Esophagus muscularis mucosa (tissue), 4 donors: Measurements from ENCODE around the gene NTN1. TPM values are rescaled to one million over a fixed set of nuclear protein-coding genes. Genes with fewer than 3 reads are reported as not detected.
A peak's percentile ranks its signal among the peaks of the same experiment; 100 is the strongest.
"Not testable (repeated sequence)": the region's sequence is repeated elsewhere in the genome, so short reads cannot be mapped to it uniquely, and the experiment has no call there.

Experiments used
- DNase-seq: peaks from one replicate; pipeline ENCODE4 v3.0.0-alpha.2; 2017; ENCODE audit errors: extremely low spot score
- H3K27ac ChIP-seq, 4 donors: fragments of 200-600 bp; sonication (generic); replicated peaks in 1 of 4; 1 replicate in 3 of 4; 2 replicates in 1 of 4; pipeline ENCODE4 v1.5.1; 2016 to 2019; ENCODE audit warnings: mild to moderate bottlenecking in 1 of 4
- H3K27me3 ChIP-seq, 4 donors: fragments of 200-600 bp; sonication (generic); one replicate each; pipeline versions ENCODE4 v1.5.1 to v1.6.0; 2016 to 2019
- H3K36me3 ChIP-seq, 4 donors: fragments of 200-600 bp; sonication (generic); one replicate each; pipeline ENCODE4 v1.5.1; 2016 to 2019
- H3K4me1 ChIP-seq, 4 donors: fragments of 200-600 bp; sonication (generic); one replicate each; pipeline ENCODE4 v1.5.1; 2016 to 2019
- H3K4me3 ChIP-seq, 4 donors: fragments of 200-600 bp; sonication (generic); 1 replicate in 2 of 4; 2 replicates in 2 of 4; pipeline ENCODE4 v1.5.1; 2016 to 2019; ENCODE audit warnings: mild to moderate bottlenecking in 4 of 4, moderate library complexity in 1 of 4
- H3K9me3 ChIP-seq, 4 donors: fragments of 200-600 bp; sonication (generic); 1 replicate in 3 of 4; 2 replicates in 1 of 4; pipeline ENCODE4 v1.5.1; 2016 to 2019
- EP300 ChIP-seq: sonication (generic); formaldehyde crosslinking; IDR thresholded peaks from one replicate; pipeline ENCODE4 v1.6.1; 2017; ENCODE audit warnings: antibody characterized with exemption
- POLR2A ChIP-seq: fragments of 450-650 bp; IDR thresholded peaks from one replicate; pipeline ENCODE4 v1.6.1; 2017; ENCODE audit warnings: antibody characterized with exemption, moderate library complexity, mild to moderate bottlenecking, low read depth
- POLR2AphosphoS5 ChIP-seq, 2 donors: sonication (generic); formaldehyde crosslinking; IDR thresholded peaks; one replicate each; pipeline ENCODE4 v1.6.1; 2017; ENCODE audit warnings: antibody characterized with exemption in 2 of 2
- WGBS: methylation state at CpG from one replicate; pipeline ENCODE4 v1.1.5; 2018; 5-methylcytosine and 5-hydroxymethylcytosine counted together
- intact Hi-C: fragments of 100-400 bp; cut with DNase I; formaldehyde crosslinking; loops from one replicate; pipeline ENCODE4 v1.15.1; 2023
- total RNA-seq, 4 donors: library from RNA; depleted of rRNA; stranded (reverse); fragments of >200 nt; gene quantifications; one replicate each; pipeline versions ENCODE4 v1.1.0 to v1.2.1, GENCODE V29; 2016
- TF ChIP-seq, protein P1 (sequence below), 3 experiments: fragments of 200-600 bp in 2 of 3; fragments of 450-650 bp in 1 of 3; sonication (generic) in 2 of 3; IDR thresholded peaks; one replicate each; pipeline ENCODE4 v1.5.1; 2017 to 2019; ENCODE audit warnings: antibody characterized with exemption in 3 of 3, mild to moderate bottlenecking in 2 of 3, moderate library complexity in 1 of 3

NTN1 gene
- total RNA-seq, 4 donors from 2014 or later, result 69.3 to 179 (median 117) TPM

DNA sequence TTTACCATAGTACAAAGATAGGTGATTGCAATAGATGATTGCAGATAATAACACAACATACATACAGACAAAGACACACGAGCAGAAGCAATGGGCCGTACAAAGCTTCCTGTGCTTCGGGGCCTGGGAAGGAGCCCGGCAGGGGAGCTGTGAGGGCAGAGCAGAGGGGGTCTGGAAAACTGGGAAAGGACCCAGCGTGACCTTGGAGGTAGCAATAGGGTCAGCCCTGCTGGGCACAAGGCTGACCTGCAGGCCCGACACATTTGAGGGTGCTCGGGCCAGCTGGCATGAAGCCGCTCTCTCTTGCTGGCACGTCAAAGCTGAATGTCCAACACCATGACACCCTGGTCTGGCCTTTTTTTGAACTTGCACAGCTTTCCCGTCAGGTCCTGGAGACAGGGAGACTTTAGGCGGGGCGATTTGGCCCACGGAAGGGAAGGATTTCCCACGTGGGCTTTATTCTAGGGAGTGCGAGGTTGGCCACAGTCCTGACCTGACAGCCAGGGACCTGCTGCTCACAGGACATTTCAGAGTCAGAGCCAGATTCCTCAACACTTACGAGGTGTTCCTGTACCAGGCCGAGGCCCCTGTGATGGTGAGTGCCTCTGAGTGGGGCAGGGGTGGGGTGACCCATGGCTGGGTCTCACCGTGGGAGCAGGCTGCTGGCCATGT is 83.2 kb downstream of the NTN1 start:
- Histone ChIP-seq H3K4me1 (peaks cover 8 to 71% (median 60%) of the 10 kb centered on the region in 4 donors), H3K36me3 (no peaks in the 10 kb centered on the region), H3K27me3 (no peaks in the 10 kb centered on the region), H3K27ac (peak overlapping the region; percentile 78 to 88 (median 84)), H3K9me3 (no peaks in the 10 kb centered on the region), H3K4me3 (peak overlapping the region in 1 of 4 donors; percentile 5)
- intact Hi-C loops, result loop anchor here (5.0 kb wide), 1 partner anchor 82 kb away; the partner anchor contains the start of gene NTN1
- DNase-seq, result no peak
- 43% methylated on average over 14 of the region's 18 CpGs for WGBS
- TF ChIP-seq, protein P1, sequence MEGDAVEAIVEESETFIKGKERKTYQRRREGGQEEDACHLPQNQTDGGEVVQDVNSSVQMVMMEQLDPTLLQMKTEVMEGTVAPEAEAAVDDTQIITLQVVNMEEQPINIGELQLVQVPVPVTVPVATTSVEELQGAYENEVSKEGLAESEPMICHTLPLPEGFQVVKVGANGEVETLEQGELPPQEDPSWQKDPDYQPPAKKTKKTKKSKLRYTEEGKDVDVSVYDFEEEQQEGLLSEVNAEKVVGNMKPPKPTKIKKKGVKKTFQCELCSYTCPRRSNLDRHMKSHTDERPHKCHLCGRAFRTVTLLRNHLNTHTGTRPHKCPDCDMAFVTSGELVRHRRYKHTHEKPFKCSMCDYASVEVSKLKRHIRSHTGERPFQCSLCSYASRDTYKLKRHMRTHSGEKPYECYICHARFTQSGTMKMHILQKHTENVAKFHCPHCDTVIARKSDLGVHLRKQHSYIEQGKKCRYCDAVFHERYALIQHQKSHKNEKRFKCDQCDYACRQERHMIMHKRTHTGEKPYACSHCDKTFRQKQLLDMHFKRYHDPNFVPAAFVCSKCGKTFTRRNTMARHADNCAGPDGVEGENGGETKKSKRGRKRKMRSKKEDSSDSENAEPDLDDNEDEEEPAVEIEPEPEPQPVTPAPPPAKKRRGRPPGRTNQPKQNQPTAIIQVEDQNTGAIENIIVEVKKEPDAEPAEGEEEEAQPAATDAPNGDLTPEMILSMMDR (IDR thresholded peaks at IDR 0.05), result peak in 1 of 3 experiments; percentile 33
- TF ChIP-seq POLR2AphosphoS5 (IDR thresholded peaks at IDR 0.05) (peak; percentile 85 to 89), POLR2A (no peak), EP300 (peak; percentile 74)

DNA sequence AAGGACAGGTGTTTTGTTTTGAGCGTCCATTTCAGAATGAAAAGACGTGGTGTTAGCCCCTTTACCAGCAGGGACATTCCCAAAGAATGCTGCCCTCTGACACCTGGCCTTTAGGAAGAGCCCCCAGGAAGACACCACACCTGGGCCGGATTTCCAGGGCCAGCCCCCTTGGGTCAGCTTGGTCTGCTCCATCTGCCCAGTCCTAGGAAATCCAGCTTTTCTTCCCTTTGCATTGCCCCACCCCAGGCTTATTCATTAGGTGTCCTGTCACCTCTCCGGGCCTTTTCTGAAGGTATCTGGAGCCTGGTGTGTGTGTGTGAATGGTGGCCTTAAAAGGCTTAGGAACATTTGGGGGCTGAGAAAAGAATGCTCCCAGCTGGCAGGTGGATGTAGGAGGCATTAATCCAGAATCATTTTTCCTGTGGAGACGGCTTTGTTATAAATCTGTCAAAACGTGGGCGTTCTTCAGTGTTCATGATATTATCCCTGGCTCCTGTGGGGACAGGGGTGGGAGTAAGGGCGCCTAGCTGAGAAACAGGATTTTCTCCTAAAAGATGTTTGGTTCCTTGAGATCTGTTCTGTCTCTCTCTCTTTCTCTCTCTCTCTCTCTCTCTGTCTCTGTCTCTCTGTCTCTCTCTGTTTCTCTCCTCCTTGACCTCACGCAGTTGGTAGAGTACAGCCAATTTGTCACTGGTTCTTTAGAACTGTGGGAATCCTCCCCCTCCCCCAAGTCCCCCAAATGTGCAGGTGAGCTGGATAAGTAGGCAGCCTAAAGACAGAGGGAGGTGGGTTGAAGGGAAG is 84.0 kb downstream of the NTN1 start:
- Histone ChIP-seq H3K9me3 (no peaks in the 10 kb centered on the region), H3K27ac (peak overlapping the region; percentile 78 to 88 (median 84)), H3K36me3 (no peaks in the 10 kb centered on the region), H3K27me3 (no peaks in the 10 kb centered on the region), H3K4me3 (peak overlapping the region in 1 of 4 donors; percentile 5), H3K4me1 (peaks cover 8 to 75% (median 66%) of the 10 kb centered on the region in 4 donors)
- intact Hi-C loops, result no loop called here
- WGBS, result 44% methylated on average over 7 of the region's 9 CpGs
- TF ChIP-seq, protein P1 (IDR thresholded peaks at IDR 0.05), result no peak
- TF ChIP-seq POLR2AphosphoS5 (IDR thresholded peaks at IDR 0.05) (no peak), EP300 (no peak), POLR2A (no peak)
- DNase-seq, result no peak

DNA sequence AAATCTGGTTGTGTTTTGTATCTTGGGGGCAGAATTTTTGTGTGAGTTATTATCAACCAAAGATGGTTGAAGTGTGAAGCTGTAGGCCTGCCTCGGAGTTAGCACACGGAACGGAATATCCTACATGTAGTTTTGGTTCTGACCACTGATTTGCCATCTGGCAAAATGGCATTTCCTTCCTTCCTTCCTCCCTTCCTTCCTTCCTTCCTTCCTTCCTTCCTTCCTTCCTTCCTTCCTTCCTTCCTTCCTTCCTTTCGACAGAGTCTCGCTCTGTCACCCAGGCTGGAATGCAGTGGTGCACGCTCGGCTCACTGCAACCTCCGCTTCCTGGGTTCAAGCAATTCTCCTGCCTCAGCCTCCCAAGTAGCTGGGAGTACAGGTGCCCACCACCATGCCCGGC is 85.0 kb downstream of the NTN1 start:
- H3K36me3 ChIP-seq, H3K9me3 ChIP-seq, H3K27me3 ChIP-seq, intact Hi-C loops, DNase-seq, H3K4me3 ChIP-seq: not testable (repeated sequence)
- 81% methylated on average over 9 of the region's 9 CpGs for WGBS
- Histone ChIP-seq H3K4me1 (peaks cover 8 to 69% (median 61%) of the 10 kb centered on the region in 4 donors), H3K27ac (peak overlapping the region; percentile 78 to 88 (median 84))

DNA sequence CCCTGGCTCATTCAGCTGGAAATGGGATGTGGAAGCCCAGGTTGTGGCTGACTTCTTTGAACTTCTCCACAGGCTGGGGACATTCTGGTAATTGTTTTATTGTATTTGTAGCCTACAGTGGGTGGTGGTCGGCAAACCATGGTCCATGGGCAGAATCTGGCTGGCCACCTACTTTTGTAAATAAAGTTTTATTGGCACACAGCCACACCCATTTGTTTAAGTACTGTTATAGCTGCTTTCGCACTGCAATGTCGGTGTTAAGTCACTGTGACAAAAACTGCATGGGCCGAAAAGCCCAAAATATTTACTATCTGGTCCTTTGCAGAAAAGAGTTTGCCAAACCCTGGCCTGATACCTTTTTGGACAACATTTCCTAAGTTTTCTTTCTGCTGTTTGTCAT is 86.2 kb downstream of the NTN1 start:
- Histone ChIP-seq H3K9me3 (no peaks in the 10 kb centered on the region), H3K27ac (peak overlapping the region in 3 of 4 donors; percentile 41 to 87 (median 49)), H3K36me3 (no peaks in the 10 kb centered on the region), H3K4me1 (peaks cover 6 to 61% (median 53%) of the 10 kb centered on the region in 4 donors), H3K27me3 (no peaks in the 10 kb centered on the region), H3K4me3 (no peak overlapping the region)
- intact Hi-C loops, result no loop called here
- TF ChIP-seq EP300, result no peak
- TF ChIP-seq, protein P1 (IDR thresholded peaks at IDR 0.05), result no peak
- no peak for TF ChIP-seq POLR2A
- TF ChIP-seq POLR2AphosphoS5 (IDR thresholded peaks at IDR 0.05), result no peak
- WGBS, result 91% methylated on average over 4 of the region's 4 CpGs
- DNase-seq, result no peak

DNA sequence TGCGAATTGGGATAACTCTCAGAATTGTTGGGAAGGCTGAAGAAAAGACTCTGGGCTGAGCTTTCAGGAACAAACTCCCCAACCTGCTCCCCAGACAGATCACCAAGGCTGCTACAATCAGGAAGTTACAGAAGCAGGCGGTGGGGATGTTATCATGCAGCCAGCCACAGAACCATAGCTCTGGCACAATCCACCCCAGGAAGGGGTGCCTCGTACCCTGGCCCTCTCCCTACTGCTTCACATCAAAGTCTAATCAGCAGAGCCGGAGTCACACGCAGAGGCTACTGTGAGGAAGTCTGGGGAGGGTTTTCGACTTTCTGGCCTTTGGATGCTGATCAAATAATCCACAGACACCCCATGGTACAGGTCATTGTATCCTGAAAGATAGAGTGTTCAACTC is 86.8 kb downstream of the NTN1 start:
- Histone ChIP-seq H3K9me3 (no peaks in the 10 kb centered on the region), H3K4me3 (no peak overlapping the region), H3K27ac (peak overlapping the region; percentile 20 to 87 (median 45)), H3K27me3 (no peaks in the 10 kb centered on the region), H3K36me3 (no peaks in the 10 kb centered on the region), H3K4me1 (peaks cover 6 to 61% (median 53%) of the 10 kb centered on the region in 4 donors)
- 76% methylated on average over 5 of the region's 6 CpGs for WGBS
- intact Hi-C loops, result no loop called here
- TF ChIP-seq, protein P1 (IDR thresholded peaks at IDR 0.05), result no peak
- TF ChIP-seq POLR2A, result no peak
- DNase-seq, result no peak
